BLaER1 treated with 17β-estradiol and CSF1 and Interleukin-3, amounts not matched to agents 10 nM and 100 nM (cell line): ENCODE measurements around the gene MEAK7.

Experiments
- H3K27ac ChIP-seq, 11 experiments: shearing (Covaris generic); formaldehyde crosslinking; 2 replicates each; pipeline ENCODE4 v1.8.1; 2022
- H3K27me3 ChIP-seq, 11 experiments: shearing (Covaris generic); formaldehyde crosslinking; 2 replicates each; pipeline ENCODE4 v1.8.1; 2022
- H3K36me3 ChIP-seq, 11 experiments: shearing (Covaris generic); formaldehyde crosslinking; 2 replicates each; pipeline ENCODE4 v1.8.1; 2022
- H3K4me1 ChIP-seq, 10 experiments: shearing (Covaris generic); formaldehyde crosslinking; 2 replicates each; pipeline ENCODE4 v1.8.1; 2022
- H3K4me2 ChIP-seq, 11 experiments: shearing (Covaris generic); formaldehyde crosslinking; 2 replicates each; pipeline ENCODE4 v1.8.1; 2022
- H3K4me3 ChIP-seq, 10 experiments: shearing (Covaris generic); formaldehyde crosslinking; 2 replicates each; pipeline ENCODE4 v1.8.1; 2022
- H3K9ac ChIP-seq, 11 experiments: shearing (Covaris generic); formaldehyde crosslinking; 2 replicates each; pipeline ENCODE4 v1.8.1; 2022
- H3K9me3 ChIP-seq, 11 experiments: shearing (Covaris generic); formaldehyde crosslinking; replicated peaks in 1 of 11; 2 replicates each; pipeline ENCODE4 v1.8.1; 2022
- H4K20me1 ChIP-seq, 11 experiments: shearing (Covaris generic); formaldehyde crosslinking; 2 replicates each; pipeline ENCODE4 v1.8.1; 2022
- Cebpa-rat ChIP-seq, 11 experiments: shearing (Covaris generic); IDR thresholded peaks; 2 replicates each; pipeline ENCODE4 v1.8.1; 2022

MEAK7 gene

DNA sequence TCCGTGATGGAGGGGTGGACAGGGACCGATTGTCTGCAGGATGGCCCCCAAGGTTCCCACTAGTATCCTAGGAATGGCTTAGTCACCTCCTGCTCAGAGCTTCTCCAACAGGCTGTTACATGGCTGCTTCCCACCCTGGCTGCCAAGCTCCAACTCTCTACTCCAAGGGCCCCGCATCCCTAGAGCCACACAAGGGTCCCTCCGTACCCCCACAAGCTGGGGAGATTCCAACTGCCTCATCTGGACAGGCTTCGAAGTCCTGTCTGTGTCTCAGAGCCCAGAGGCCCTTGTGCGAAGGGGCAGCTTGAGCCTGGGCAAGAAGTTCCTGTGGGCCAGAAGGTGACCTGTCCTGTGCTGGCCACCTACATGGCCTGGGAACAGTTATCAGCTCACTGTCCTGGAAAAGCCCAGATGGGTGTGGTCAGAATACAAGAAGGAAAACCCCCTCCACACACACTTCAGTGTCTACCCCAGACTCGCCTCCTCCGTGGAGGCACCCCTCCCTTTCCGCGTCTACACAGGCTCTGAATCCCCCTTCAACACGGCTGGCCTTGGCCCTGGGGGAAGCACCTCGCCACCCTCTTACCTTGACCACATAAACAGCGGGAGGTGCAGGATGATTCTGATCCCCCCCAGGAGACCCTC is 586 bp downstream of the MEAK7 start:
- H3K27ac ChIP-seq, result peak overlapping the region; percentile 60 to 96 (median 88); a peak in 20 of 22 replicates
- no peaks in the 10 kb centered on the region for H3K9me3 ChIP-seq

DNA sequence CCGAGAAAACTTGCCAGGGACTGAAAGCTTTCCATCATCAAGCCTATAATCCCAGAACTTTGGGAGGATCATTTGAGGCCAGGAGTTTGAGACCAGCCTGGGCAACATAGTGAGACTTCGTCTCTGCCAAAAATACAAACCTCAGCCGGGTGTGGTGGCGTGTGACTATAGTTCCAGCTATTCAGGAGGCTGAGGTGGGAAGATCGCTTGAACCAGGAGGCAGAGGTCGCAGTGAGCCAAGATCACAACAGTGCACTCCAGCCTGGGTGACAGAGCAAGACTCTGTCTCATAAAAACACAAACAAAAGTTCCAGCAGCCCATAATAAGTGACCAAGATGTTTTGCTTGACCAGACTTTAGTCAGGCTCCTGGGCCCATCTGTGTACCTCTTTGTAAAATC is 1.9 kb downstream of the MEAK7 start:
- H3K9me3 ChIP-seq, result no peaks in the 10 kb centered on the region
- H3K27me3 ChIP-seq, result no peaks in the 10 kb centered on the region
- peaks cover 6 to 40% (median 9%) of the 10 kb centered on the region in 11 experiments; a peak in 19 of 22 replicates for H3K36me3 ChIP-seq
- TF ChIP-seq Cebpa-rat (IDR thresholded peaks at IDR 0.05), result no peak
- H3K4me3 ChIP-seq, result no peak overlapping the region
- no peak overlapping the region for H3K27ac ChIP-seq
- no peak overlapping the region for H3K9ac ChIP-seq
- H3K4me1 ChIP-seq, result peaks cover 40 to 61% (median 51%) of the 10 kb centered on the region in 10 experiments
- peaks cover 0 to 4% (median 0%) of the 10 kb centered on the region in 11 experiments; a peak in 1 of 22 replicates for H4K20me1 ChIP-seq
- H3K4me2 ChIP-seq, result peak overlapping the region in 8 of 11 experiments; percentile 6 to 100 (median 96); a peak in 9 of 22 replicates

More for the DNA sequence above, 586 bp downstream of the MEAK7 start:
- TF ChIP-seq Cebpa-rat (IDR thresholded peaks at IDR 0.05), result no peak
- Histone ChIP-seq H3K4me2 (peak overlapping the region; percentile 86 to 100 (median 98)), H3K4me1 (peaks cover 53 to 74% (median 64%) of the 10 kb centered on the region in 10 experiments), H3K4me3 (peak overlapping the region; percentile 62 to 83 (median 71)), H3K9ac (peak overlapping the region; percentile 78 to 92 (median 83)), H3K36me3 (peaks cover 0 to 27% (median 5%) of the 10 kb centered on the region in 11 experiments; a peak in 7 of 22 replicates), H4K20me1 (peaks cover 0 to 4% (median 0%) of the 10 kb centered on the region in 11 experiments; a peak in 1 of 22 replicates), H3K27me3 (no peaks in the 10 kb centered on the region)

DNA sequence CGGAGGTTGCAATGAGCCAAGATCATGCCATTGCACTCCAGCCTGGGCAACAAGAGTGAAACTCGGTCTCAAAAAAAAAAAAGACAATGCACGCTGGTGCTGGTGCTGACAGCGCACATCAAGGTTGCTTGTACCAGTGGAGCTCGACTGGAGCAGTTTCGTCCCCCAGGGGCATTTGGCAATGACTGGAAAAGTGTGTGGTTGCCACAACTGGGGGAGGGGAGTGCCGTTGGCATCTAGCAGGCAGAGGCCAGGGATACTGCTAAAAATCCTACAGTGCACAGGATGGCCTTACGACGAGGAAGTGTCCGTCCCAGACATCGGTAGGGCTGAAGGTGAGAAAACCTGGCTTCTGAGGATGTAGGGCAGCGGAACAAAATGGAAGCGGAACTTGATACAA is 2.4 kb downstream of the MEAK7 start:
- Histone ChIP-seq H4K20me1 (peaks cover 0 to 4% (median 0%) of the 10 kb centered on the region in 11 experiments; a peak in 1 of 22 replicates), H3K4me3 (no peak overlapping the region), H3K9ac (no peak overlapping the region), H3K4me2 (peak overlapping the region in 5 of 11 experiments; percentile 4 to 99 (median 27); a peak in 5 of 22 replicates), H3K36me3 (peaks cover 9 to 45% (median 14%) of the 10 kb centered on the region in 11 experiments; a peak in 21 of 22 replicates), H3K27me3 (no peaks in the 10 kb centered on the region), H3K9me3 (no peaks in the 10 kb centered on the region), H3K4me1 (peaks cover 35 to 56% (median 46%) of the 10 kb centered on the region in 10 experiments), H3K27ac (no peak overlapping the region)
- no peak for TF ChIP-seq Cebpa-rat (IDR thresholded peaks at IDR 0.05)

GRCh38 chr16:84501077-84501735 is 3.3 kb downstream of the MEAK7 start:
- H4K20me1 ChIP-seq, result peaks cover 0 to 4% (median 0%) of the 10 kb centered on the region in 11 experiments; a peak in 1 of 22 replicates
- H3K27ac ChIP-seq, result no peak overlapping the region
- peak overlapping the region in 4 of 11 experiments; percentile 4 to 40 (median 20); a peak in 5 of 22 replicates for H3K4me2 ChIP-seq
- no peak overlapping the region for H3K4me3 ChIP-seq
- peaks cover 17 to 53% (median 23%) of the 10 kb centered on the region in 11 experiments for H3K36me3 ChIP-seq
- no peaks in the 10 kb centered on the region for H3K9me3 ChIP-seq
- peaks cover 26 to 47% (median 37%) of the 10 kb centered on the region in 10 experiments for H3K4me1 ChIP-seq
- H3K27me3 ChIP-seq, result no peaks in the 10 kb centered on the region
- TF ChIP-seq Cebpa-rat (IDR thresholded peaks at IDR 0.05), result no peak
- no peak overlapping the region for H3K9ac ChIP-seq

- TF ChIP-seq Cebpa-rat (IDR thresholded peaks at IDR 0.05), result no peak
- no peak overlapping the region for H3K4me2 ChIP-seq
- peaks cover 19 to 41% (median 30%) of the 10 kb centered on the region in 10 experiments for H3K4me1 ChIP-seq
- no peaks in the 10 kb centered on the region for H3K27me3 ChIP-seq
- H3K9ac ChIP-seq, result no peak overlapping the region
- peaks cover 0 to 4% (median under 1%) of the 10 kb centered on the region in 11 experiments; a peak in 5 of 22 replicates for H3K9me3 ChIP-seq
- peaks cover 24 to 60% (median 30%) of the 10 kb centered on the region in 11 experiments for H3K36me3 ChIP-seq
- no peak overlapping the region for H3K27ac ChIP-seq
- H3K4me3 ChIP-seq, result no peak overlapping the region
- H4K20me1 ChIP-seq, result peaks cover 0 to 4% (median 0%) of the 10 kb centered on the region in 11 experiments; a peak in 1 of 22 replicates
Observed at GRCh38 chr16:84500531-84500930, 3.9 kb downstream of the MEAK7 start.

- no peaks in the 10 kb centered on the region for H3K27me3 ChIP-seq
- H3K36me3 ChIP-seq, result peaks cover 33 to 69% (median 39%) of the 10 kb centered on the region in 11 experiments
- no peak overlapping the region for H3K4me2 ChIP-seq
- H3K27ac ChIP-seq, result no peak overlapping the region
- H3K4me1 ChIP-seq, result peaks cover 11 to 32% (median 22%) of the 10 kb centered on the region in 10 experiments
- H3K9me3 ChIP-seq, result peaks cover 4 to 12% (median 9%) of the 10 kb centered on the region in 11 experiments; a peak in 20 of 22 replicates
- H3K9ac ChIP-seq, result no peak overlapping the region
- peaks cover 0 to 4% (median 0%) of the 10 kb centered on the region in 11 experiments; a peak in 1 of 22 replicates for H4K20me1 ChIP-seq
- H3K4me3 ChIP-seq, result no peak overlapping the region
- TF ChIP-seq Cebpa-rat (IDR thresholded peaks at IDR 0.05), result no peak
Observed at GRCh38 chr16:84499638-84500037, 4.8 kb downstream of the MEAK7 start.

DNA sequence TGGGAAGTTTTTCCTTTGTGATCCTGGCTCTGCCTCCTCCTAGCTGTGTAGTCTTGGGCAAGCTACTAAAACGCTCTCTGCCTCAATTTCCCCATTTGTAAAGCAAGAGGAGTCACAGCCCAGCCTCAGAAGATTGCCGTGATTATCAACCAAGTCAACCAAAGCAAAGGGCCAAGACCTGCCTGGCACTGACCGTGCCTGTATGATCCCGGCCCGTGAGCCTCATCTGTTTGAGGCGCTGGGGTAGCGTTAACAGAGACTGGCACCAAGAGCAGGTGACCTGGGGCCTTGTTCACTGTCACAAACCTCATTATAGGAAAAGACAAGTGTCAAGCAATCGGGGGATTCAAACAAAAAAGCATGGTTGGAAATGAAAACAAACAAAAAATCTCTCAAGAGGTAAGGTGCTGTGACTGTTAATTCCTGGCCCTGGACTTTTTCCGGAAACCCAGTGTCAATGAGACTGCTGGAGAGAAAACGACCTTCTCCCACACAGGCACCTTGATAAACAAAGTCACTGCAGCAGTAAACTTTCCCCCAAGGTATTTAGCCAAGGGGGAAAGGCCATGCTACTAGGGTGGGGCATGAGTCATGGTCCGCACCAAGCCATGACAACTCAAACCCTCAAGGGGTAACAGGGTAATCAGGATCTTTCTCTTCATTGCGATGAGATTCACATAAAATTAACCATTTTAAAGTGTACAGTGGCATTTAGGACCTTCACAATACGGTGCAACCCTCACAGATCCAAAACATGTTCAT is 5.4 kb downstream of the MEAK7 start:
- H3K4me3 ChIP-seq, result no peak overlapping the region
- H4K20me1 ChIP-seq, result peaks cover 0 to 4% (median 0%) of the 10 kb centered on the region in 11 experiments; a peak in 1 of 22 replicates
- H3K27ac ChIP-seq, result no peak overlapping the region
- no peak overlapping the region for H3K9ac ChIP-seq
- TF ChIP-seq Cebpa-rat (IDR thresholded peaks at IDR 0.05), result no peak
- H3K36me3 ChIP-seq, result peaks cover 39 to 75% (median 45%) of the 10 kb centered on the region in 11 experiments
- peaks cover 10 to 32% (median 21%) of the 10 kb centered on the region in 10 experiments for H3K4me1 ChIP-seq
- H3K27me3 ChIP-seq, result no peaks in the 10 kb centered on the region
- no peak overlapping the region for H3K4me2 ChIP-seq
- H3K9me3 ChIP-seq, result peaks cover 10 to 18% (median 15%) of the 10 kb centered on the region in 11 experiments

DNA sequence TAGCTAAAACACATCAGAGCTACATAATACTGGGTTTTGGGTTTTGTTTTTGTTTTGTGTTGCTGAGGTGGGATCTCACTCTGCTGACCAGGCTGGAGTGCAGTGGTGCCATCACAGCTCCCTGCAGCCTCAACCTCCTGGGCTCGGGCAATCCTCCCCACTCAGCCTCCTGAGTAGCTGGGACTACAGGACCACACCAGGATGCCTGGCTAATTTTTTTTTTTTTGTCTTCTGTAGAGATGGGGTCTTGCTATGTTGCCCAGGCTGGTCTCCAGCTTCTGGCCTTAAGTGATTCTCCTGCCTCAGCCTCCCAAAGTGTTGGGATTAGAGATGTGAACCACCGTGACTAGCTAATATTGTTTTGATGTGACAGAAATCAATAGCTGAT is 6.2 kb downstream of the MEAK7 start:
- Histone ChIP-seq H3K36me3 (peaks cover 47 to 83% (median 53%) of the 10 kb centered on the region in 11 experiments), H3K9me3 (peaks cover 18 to 27% (median 23%) of the 10 kb centered on the region in 11 experiments), H3K4me2 (no peak overlapping the region), H3K27me3 (no peaks in the 10 kb centered on the region), H3K9ac (no peak overlapping the region), H3K27ac (no peak overlapping the region), H3K4me1 (peaks cover 2 to 23% (median 13%) of the 10 kb centered on the region in 10 experiments; a peak in 19 of 20 replicates), H3K4me3 (no peak overlapping the region), H4K20me1 (peaks cover 0 to 4% (median 0%) of the 10 kb centered on the region in 11 experiments; a peak in 1 of 22 replicates)
- TF ChIP-seq Cebpa-rat (IDR thresholded peaks at IDR 0.05), result no peak
